Thymus (tissue), 11 donors: Measurements from ENCODE around the gene DPPA4. TPM values are rescaled to one million over a fixed set of nuclear protein-coding genes. Genes with fewer than 3 reads are reported as not detected.

Experiments used
- DNase-seq, 9 donors: peaks; one replicate each; pipeline ENCODE4 v3.0.0-alpha.2; 2013; ENCODE audit warnings: low spot score in 9 of 9, low read depth in 6 of 9, missing footprints in 1 of 9
- H3K27ac ChIP-seq, 2 donors: one replicate each; pipeline ENCODE4 v1.5.1; 2013; ENCODE audit warnings: control low read depth in 1 of 2, low read depth in 1 of 2, low read length in 1 of 2, mild to moderate bottlenecking in 1 of 2, moderate library complexity in 1 of 2
- H3K27me3 ChIP-seq, 2 donors: one replicate each; pipeline ENCODE4 v1.5.1; 2013; ENCODE audit warnings: low read length in 1 of 2; ENCODE audit not compliant: control insufficient read depth in 2 of 2, insufficient read depth in 1 of 2
- H3K36me3 ChIP-seq, 2 donors: one replicate each; pipeline ENCODE4 v1.5.1; 2013; ENCODE audit warnings: low read length in 1 of 2, mild to moderate bottlenecking in 1 of 2, moderate library complexity in 1 of 2; ENCODE audit not compliant: control insufficient read depth in 2 of 2, insufficient read depth in 2 of 2
- H3K4me1 ChIP-seq, 2 donors: one replicate each; pipeline ENCODE4 v1.5.1; 2013; ENCODE audit warnings: low read length in 2 of 2; ENCODE audit not compliant: control insufficient read depth in 2 of 2, insufficient read depth in 2 of 2
- H3K4me3 ChIP-seq, 2 donors: one replicate each; pipeline ENCODE4 v1.5.1; 2013; ENCODE audit warnings: low read length in 2 of 2, control low read depth in 1 of 2, mild to moderate bottlenecking in 1 of 2
- H3K9me3 ChIP-seq, 2 donors: one replicate each; pipeline ENCODE4 v1.5.1; 2013; ENCODE audit warnings: low read length in 1 of 2, mild to moderate bottlenecking in 1 of 2; ENCODE audit not compliant: control insufficient read depth in 2 of 2, insufficient read depth in 1 of 2
- WGBS: extraction: QIAGEN DNeasy Blood & Tissue Kit; methylation state at CpG from one replicate; pipeline ENCODE4 v1.1.7; 2013; 5-methylcytosine and 5-hydroxymethylcytosine counted together
- polyA plus RNA-seq: library from polyadenylated mRNA; stranded (reverse); fragments of 200-250 nt; gene quantifications from one replicate; pipeline ENCODE4 v1.2.3, GENCODE V29; 2013
- total RNA-seq: library from RNA; stranded (reverse); fragments of 120-200 nt; gene quantifications from one replicate; pipeline ENCODE4 v1.2.4, GENCODE V29; 2013
- donor health status: healthy.

The DPPA4 gene
- total and polyA plus RNA-seq, 2 donors = 13.6 to 14.2 TPM

- Histone ChIP-seq H3K36me3 (peaks cover 0 to 17% of the 10 kb centered on the region in 2 donors), H3K9me3 (no peaks in the 10 kb centered on the region), H3K27ac (no peak overlapping the region), H3K4me3 (no peak overlapping the region), H3K27me3 (no peaks in the 10 kb centered on the region), H3K4me1 (no peaks in the 10 kb centered on the region)
- no peak for DNase-seq
- WGBS = 94% methylated on average over 3 of the region's 3 CpGs
Observed at GRCh38 chr3:109328202-109328601, 9.1 kb downstream of the DPPA4 start.

GRCh38 chr3:109325657-109326056 lies 11.7 kb downstream of the DPPA4 start:
- no peak overlapping the region for H3K4me3 ChIP-seq
- no peaks in the 10 kb centered on the region for H3K27me3 ChIP-seq
- no peaks in the 10 kb centered on the region for H3K4me1 ChIP-seq
- WGBS = 96% methylated on average over 3 of the region's 3 CpGs
- no peak overlapping the region for H3K27ac ChIP-seq
- DNase-seq = no peak
- peaks cover 0 to 17% of the 10 kb centered on the region in 2 donors for H3K36me3 ChIP-seq
- H3K9me3 ChIP-seq = no peaks in the 10 kb centered on the region

GRCh38 chr3:109325109-109325508 lies 12.2 kb downstream of the DPPA4 start:
- no peak overlapping the region for H3K27ac ChIP-seq
- H3K9me3 ChIP-seq = no peaks in the 10 kb centered on the region
- H3K4me3 ChIP-seq = no peak overlapping the region
- 95% methylated on average over 5 of the region's 5 CpGs for WGBS
- no peak for DNase-seq
- no peaks in the 10 kb centered on the region for H3K27me3 ChIP-seq
- H3K4me1 ChIP-seq = no peaks in the 10 kb centered on the region
- peaks cover 0 to 12% of the 10 kb centered on the region in 2 donors for H3K36me3 ChIP-seq

- Histone ChIP-seq H3K27me3 (no peaks in the 10 kb centered on the region), H3K4me1 (no peaks in the 10 kb centered on the region), H3K36me3 (no peaks in the 10 kb centered on the region), H3K9me3 (no peaks in the 10 kb centered on the region), H3K27ac (no peak within 1 kb of the TSS), H3K4me3 (no peak within 1 kb of the TSS)
- WGBS = 96% methylated on average over 21 of the region's 21 CpGs
- no peak for DNase-seq
Observed at GRCh38 chr3:109316162-109316730, 21.1 kb downstream of the DPPA4 start, which contains the start of gene DPPA2. Gene DPPA2, minus strand, starts transcription at chr3:109316517. Its CDS starts 1,975 bp downstream, at chr3:109314542.

- Histone ChIP-seq H3K4me3 (no peak overlapping the region), H3K27me3 (no peaks in the 10 kb centered on the region), H3K9me3 (no peaks in the 10 kb centered on the region), H3K27ac (no peak overlapping the region), H3K4me1 (no peaks in the 10 kb centered on the region), H3K36me3 (no peaks in the 10 kb centered on the region)
- WGBS = 98% methylated on average over 1 of the region's 1 CpG
- DNase-seq = no peak
Observed at GRCh38 chr3:109313061-109313460, 24.3 kb downstream of the DPPA4 start.

GRCh38 chr3:109297496-109297895 lies 39.9 kb downstream of the DPPA4 start:
- Histone ChIP-seq H3K4me1 (no peaks in the 10 kb centered on the region), H3K9me3 (no peaks in the 10 kb centered on the region), H3K36me3 (no peaks in the 10 kb centered on the region), H3K4me3 (no peak overlapping the region), H3K27me3 (no peaks in the 10 kb centered on the region), H3K27ac (no peak overlapping the region)
- 96% methylated on average over 2 of the region's 2 CpGs for WGBS
- no peak for DNase-seq

- DNase-seq = no peak
- Histone ChIP-seq H3K9me3 (no peaks in the 10 kb centered on the region), H3K4me1 (no peaks in the 10 kb centered on the region), H3K27me3 (no peaks in the 10 kb centered on the region), H3K4me3 (no peak overlapping the region), H3K27ac (no peak overlapping the region), H3K36me3 (no peaks in the 10 kb centered on the region)
Observed at GRCh38 chr3:109284071-109284470, 53.3 kb downstream of the DPPA4 start.

- Histone ChIP-seq H3K27ac (no peak overlapping the region), H3K4me1 (no peaks in the 10 kb centered on the region), H3K9me3 (no peaks in the 10 kb centered on the region), H3K36me3 (no peaks in the 10 kb centered on the region), H3K27me3 (no peaks in the 10 kb centered on the region), H3K4me3 (no peak overlapping the region)
- no peak for DNase-seq
- WGBS = 93% methylated on average over 1 of the region's 1 CpG
Observed at GRCh38 chr3:109278546-109278945, 58.8 kb downstream of the DPPA4 start.

GRCh38 chr3:109278141-109278540 lies 59.2 kb downstream of the DPPA4 start:
- H3K4me3 ChIP-seq = no peak overlapping the region
- H3K27ac ChIP-seq = no peak overlapping the region
- no peak for DNase-seq
- no peaks in the 10 kb centered on the region for H3K9me3 ChIP-seq
- 81% methylated on average over 3 of the region's 3 CpGs for WGBS
- H3K27me3 ChIP-seq = no peaks in the 10 kb centered on the region
- H3K4me1 ChIP-seq = no peaks in the 10 kb centered on the region
- no peaks in the 10 kb centered on the region for H3K36me3 ChIP-seq
